ENCODE results near the gene ATP6V0C.

Gene ATP6V0C

DNA sequence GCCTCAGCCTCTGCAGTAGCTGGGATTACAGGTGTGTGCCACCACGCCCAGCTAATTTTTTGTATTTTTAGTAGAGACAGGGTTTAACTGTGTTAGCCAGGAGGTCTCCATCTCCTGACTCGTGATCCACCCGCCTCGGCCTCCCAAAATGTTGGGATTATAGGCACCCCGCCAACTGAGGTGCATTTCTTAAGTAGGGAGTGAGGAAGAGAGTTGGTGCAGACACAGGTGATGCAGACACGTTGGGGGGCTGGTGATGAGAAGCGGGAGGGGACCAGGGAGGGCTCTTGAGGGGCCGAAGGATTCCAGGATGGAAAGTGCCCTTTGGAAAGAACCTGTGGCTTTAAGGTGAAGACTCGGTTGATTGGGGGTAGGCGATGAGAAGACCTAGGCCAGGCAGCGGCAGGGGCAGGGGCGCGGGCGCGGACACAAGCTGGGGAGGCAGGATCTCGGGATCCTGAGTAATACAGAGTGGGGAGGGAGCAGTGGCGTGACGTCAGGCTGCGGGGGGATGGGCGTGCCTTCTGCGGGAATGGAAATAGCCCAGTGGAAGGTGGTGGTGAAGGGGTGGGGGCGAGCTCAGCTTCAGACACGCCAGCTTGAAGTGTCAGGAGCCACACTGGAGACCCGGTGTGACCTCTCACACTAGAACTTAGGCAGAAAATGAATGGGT, 2.5 kb upstream of the ATP6V0C start:
- DNase-seq (ENCODE audit: low spot score): no peak

DNA sequence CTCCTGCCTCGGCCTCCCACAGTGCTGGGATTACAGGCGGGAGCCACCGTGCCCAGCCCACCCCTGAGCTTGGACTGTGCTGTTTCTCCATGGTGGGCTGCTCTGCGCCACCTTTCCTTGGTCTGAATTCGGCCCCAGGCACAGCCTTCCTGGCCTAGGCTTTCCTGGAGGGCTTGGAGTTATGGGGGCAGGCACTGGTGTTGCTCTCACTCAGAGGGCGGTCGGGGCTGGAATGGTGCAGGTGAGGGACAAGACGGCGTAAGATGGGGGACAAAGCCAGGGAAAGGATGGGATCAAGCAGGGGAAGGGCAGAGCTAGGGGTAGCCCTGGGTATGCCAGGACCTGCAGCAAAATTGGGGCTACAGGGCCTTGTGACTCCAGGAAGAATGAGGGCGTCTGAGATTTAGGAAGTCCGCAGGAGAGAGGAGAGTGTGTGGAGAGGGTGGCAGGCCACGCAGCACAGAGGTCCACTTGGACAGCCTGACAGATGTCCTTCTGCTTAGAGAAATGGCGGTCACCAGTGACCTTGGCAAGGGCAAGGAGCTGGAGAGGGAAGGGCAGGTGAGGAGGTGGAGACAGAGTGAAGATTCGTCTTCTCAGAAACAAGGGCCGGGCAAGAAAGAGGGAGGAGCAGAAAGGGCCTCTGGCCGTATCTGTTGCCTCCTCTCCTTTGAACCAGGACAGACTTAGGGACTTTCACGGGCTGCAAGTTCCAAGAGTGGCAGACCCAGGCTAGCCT, 1.6 kb upstream of the ATP6V0C start:
- no peak for DNase-seq (ENCODE audit: low spot score)

DNA sequence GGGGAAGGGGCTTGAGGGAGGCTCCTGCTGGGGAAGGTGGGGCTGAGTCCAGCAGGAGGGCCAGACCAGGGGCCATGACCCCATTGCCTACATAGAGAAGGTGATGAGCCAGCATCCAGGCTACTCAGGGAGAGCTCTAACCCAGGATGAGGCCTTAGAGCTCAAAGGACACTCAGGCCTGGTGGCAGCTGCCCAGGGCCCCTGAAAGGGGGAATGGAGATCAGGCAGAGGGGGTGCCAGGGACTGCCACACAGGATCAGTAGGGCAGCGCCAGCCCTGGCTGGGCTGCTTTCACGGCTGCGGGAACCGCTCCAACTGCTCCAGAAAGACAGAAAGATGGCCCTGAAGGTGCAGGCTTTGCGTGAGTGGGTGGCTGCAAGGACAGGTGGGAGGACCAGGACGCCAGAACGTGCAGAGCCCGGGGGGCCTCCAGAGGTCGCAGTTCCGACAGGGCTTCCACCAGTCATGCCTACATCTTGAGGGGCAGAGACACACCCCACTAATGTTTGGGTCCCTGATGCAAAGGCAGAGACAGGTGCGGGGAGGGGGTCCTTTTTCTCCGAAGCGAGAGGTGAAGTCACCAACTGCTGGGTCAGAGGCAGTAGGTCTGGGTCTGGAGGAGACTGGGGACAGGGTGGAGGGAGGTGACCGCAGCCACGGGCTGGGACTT, 882 bp upstream of the ATP6V0C start:
- no peak for DNase-seq (ENCODE audit: low spot score)

DNA sequence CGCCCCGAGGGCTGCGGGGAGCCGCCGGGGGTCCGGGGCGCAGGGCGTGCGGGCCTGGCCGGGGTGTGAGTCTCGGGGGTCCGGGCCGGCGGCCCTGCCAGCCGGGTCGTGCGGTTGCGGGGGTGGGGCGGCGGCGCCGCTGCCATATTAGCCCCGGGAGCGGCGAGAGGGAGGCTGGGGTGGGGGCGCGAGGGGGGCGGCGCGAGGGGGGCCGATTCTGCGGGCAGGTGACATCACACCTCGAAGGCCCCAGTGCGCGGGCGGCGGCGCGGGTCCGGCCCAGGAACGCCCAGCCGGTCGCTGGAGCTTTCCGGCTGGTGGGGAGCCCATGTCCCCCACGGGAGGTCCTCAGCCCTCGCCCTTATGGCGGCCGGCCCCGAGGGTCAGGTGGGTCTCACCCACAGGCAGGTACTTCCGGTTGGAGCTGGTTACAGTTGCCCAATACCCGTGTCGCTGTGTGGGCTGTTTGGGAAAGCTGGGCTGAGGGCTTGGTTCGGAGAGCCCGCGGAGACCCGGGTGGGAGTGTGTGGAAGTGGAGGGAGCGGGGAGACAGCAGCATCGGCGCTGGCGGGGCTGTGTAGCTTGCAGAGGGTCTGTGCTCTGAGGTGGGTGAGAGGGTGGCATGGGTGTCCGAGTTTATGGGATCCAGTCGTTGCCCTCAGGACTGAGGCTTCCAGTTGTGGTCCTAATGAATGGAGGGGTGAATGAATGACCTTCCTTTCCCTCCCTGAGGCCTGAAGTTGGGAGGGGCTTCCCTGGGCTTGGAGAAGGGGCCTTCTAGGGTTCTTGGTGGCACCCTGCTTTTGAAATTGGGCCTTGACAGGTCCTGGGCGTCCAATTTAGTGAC, 804 bp downstream of the ATP6V0C start:
- no peak for DNase-seq (ENCODE audit: low spot score)

DNA sequence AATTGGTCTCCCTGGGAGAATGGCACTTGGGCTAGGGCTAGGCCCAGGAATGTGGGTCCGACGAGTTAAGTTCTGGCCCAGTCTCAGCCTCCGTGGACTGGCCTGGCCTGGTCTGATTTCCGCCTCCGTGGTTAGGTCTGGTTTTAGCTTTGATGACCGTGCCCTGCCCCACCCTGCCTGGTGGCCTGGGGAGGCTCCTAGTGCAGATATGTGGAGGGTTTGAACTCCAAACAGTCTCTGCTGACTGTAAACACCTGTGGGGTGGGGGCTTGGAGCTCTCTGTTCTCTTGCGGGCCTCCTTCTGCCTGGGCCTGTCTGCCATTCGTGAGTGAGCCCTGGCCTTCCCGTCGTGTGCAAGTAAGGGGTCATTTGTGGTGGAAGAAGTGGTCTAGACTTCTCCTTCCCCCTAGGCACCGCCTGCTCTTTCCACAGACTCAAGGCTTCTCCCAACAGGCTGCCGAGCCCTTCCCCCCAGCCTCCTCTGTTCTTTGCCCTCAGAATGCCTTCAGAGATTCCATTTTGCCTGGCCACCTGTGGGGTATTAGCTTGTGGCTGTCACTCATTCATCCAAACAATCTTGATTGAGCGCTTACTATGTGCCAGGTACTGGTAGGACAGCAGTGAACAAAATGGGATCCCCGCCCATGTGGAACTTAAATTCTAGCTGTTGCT, 1.6 kb downstream of the ATP6V0C start:
- no peak for DNase-seq (ENCODE audit: low spot score)

DNA sequence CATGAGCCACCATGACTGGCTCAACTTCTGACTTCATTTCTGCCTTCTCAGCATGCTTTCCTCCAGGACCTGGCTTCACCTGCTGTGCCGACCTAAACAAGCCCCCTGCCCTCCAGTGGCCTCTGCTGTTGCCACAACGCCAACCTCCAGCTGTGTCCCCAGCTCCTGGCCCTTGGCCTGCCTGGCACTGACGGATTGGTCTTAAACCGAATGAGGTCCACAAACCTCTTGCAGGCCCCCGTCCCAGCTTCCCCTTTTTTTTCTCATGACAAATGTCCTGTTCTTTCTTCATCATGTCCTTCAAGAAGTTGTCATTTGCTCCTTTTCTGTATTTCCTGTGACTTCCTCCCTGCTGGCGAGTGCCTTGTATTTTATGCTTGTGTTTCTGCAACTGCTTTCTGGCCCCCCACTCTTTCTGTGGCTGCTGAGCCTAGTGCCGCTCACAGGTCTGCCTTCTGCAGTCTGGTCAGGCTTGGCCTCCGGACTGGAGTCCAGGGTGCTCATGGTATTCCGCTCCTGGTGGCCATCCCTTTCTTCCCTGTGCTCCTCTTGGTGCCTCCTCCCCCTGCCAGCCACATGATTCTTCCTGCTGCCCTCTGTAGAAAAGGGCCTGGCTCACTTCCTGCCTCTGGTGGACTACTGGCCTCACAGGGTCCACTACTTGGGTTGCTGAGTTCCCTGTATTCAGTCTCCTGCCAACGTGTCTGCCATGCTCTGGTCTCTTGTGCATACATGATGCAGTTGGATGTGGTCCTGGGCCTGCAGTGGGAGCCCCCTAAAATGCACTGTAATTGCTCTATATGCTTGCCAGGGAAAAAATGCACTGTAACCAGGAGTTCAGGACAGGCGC, 2.9 kb downstream of the ATP6V0C start:
- no peak for DNase-seq (ENCODE audit: low spot score)

DNA sequence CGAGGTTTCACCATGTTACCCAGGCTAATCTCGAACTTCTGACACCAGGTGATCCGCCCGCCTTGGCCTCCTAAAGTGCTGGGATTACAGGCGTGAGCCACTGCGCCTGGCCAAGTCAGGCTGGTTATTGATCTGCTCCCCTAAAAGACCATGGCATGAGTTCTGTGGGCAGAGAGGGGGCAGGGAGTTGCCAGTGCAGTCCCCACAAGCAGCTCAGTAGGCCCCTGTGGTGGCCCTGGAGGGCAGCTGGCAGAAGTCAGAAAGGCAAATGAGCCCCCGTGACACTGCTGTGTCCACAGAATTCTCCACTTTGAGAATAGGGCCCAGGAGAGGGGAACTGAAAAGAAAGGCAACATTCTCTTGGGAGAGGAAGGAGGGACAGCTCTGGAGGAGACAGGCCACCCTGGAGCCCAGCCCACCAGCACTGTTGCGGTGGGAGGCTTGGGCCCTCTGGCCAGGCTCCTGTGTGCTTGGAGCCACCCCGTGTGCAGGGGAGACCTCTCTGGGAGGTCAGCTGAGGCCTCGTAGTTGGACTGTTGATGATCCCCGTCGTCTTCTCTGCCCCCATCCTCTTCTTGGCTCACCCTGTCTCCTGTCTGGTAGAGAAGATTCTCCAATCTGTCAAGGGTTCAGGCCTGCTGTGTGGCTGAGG, 4.3 kb downstream of the ATP6V0C start:
- DNase-seq (ENCODE audit: low spot score): no peak

DNA sequence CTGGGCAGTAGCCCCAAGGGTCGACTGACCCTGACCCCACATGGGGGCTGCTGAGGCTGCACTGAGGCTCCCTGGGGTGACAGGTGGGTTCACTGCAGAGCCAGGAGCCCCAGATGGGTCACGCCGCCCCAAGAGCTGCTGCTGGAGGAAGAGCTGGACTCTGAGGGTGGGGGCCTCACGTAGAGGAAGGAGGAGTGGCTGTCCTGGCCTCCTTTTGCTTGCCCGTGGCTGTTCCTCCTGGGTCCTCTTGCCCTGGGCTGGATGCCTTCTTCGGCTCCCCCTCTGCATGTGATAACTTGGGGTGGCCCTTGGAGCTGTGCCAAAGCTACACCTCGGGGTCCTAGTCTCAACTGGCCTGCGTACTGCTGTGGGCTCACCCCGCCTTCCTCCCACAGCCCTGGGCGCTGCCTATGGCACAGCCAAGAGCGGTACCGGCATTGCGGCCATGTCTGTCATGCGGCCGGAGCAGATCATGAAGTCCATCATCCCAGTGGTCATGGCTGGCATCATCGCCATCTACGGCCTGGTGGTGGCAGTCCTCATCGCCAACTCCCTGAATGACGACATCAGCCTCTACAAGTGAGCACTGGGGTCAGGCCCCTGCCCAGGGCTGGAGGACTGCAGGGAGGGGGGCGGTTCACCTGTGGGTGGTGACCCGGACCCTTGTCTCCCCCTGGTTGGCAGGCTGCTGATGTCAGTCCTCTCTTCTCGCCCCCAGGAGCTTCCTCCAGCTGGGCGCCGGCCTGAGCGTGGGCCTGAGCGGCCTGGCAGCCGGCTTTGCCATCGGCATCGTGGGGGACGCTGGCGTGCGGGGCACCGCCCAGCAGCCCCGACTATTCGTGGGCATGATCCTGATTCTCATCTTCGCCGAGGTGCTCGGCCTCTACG, 5.3 kb downstream of the ATP6V0C start:
- DNase-seq (ENCODE audit: low spot score): peak; percentile 15

DNA sequence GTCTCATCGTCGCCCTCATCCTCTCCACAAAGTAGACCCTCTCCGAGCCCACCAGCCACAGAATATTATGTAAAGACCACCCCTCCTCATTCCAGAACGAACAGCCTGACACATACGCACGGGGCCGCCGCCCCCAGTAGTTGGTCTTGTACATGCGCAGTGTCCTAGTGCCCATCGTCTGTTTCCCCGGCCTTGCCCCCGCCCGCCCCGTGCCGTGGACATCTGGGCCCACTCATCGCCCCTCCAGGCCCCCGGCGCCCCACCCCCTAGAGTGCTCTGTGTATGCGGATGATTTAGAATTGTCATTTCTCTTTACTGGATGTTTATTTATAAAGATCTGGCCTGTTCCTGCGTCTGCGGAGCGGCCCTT, 5.9 kb downstream of the ATP6V0C start:
- DNase-seq (ENCODE audit: low spot score): no peak

DNA sequence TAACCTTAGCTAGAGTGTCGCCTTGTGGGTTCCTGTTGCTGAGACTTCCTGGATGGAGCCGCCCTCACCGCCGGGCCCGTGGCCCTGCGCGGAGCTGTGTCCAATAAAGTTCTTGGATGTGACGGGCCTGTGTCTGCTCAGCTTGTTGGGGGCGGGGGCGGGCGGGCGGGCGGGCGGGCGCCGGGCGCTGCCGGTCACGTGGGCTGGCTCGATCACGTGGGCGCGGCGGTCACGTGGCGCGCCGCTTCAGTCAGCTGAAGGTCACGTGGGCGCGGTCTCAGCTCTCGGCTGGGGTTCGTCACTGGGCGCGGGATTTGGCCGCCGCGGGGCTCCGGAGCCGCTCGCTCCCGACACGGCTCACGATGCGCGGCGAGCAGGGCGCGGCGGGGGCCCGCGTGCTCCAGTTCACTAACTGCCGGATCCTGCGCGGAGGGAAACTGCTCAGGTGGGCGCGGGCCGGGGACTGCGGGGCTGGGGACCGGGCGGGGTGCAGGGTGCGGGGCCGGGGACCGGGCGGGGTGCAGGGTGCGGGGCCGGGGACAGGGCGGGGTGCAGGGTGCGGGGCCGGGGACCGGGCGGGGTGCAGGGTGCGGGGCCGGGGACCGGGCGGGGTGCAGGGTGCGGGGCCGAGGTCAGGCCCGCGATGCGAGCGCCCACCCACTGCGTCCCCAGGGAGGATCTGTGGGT, 6.5 kb downstream of the ATP6V0C start, which contains the start of gene AMDHD2:
Gene AMDHD2, plus strand, starts transcription at position 275 of the 687 bp plus-strand sequence. Its CDS starts 88 bp downstream, at position 363.
- peak; percentile 95 for DNase-seq (ENCODE audit: low spot score)

DNA sequence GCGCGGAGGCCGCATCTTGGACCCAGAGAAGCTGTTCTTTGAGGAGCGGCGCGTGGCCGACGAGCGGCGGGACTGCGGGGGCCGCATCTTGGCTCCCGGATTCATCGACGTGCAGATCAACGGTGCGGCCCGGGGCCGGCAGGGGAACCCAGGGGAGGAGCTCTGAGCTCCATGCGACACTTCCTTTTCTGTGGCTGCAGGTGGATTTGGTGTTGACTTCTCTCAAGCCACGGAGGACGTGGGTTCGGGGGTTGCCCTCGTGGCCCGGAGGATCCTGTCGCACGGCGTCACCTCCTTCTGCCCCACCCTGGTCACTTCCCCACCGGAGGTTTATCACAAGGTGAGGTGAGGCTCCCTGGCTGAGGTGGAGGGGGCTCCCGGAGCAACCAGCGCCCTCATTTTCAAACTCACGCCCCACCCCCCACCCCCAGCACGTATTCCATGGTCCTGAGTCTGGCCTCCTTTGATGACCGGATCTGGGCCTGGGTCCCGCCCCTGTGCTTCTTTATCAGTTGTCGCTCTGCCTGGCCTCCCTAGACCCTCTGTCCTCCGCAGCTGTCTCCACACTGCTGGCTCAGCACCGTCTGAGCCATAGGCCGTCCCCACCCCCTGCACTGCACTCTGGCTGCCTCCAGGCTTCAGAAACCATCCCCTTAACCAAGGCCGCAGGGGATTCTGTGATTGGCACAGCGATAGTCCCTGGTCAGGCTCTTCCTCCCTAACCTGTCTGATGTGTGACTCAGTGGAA, 7.2 kb downstream of the ATP6V0C start:
- peak; percentile 57 for DNase-seq (ENCODE audit: low spot score)

DNA sequence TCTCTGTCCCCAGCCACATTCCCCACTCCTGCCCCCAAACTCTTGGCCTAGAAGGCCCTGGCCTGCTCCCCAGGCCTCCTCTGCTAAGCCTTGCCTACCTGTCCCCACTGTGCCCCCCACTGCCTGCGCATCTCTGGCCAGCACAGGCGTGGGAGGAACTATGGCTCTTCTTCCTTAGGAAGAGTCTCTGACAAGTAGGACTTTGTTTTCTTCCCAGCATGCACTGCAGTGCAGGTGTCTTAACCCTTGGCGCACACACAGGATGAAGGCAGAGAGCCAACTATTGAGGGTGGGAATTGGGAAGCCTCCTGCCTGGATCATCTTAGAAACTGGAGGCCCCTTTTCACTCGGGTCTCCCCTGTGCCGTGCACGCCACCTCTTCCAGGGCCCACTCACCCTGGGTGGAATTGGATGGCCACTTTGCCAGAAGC, 10.1 kb downstream of the ATP6V0C start:
- peak; percentile 5 for DNase-seq (ENCODE audit: low spot score)

DNA sequence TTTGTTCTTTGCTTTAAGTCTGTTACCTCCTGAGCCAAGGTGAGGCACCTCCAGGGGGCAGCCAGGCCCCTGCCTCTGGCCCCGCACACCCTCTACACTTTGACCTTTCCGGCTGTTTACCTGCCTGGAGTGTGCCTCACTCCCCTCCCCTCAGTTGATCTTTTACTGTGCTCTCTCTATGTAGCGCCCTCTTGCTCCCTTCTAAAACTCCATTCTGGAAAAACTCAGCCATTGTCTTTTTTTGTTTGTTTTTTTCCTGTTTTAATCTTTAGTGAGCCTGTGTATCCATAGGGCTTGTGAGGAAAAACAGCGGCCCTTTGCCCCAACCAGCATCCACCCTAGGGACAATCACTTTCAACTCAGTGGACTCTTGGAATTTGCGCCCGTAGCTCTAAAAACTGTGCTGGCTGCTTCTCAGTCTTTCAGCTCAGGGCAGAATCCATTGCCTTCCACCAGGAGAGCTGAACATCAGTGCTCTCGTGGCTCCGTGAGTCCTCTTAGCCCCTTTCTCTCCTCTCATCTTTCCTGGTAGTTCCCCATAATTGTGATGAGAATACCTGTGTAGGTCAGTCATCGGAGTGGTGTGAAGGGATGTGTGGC, 10.7 kb downstream of the ATP6V0C start:
- peak; percentile 7 for DNase-seq (ENCODE audit: low spot score)

DNA sequence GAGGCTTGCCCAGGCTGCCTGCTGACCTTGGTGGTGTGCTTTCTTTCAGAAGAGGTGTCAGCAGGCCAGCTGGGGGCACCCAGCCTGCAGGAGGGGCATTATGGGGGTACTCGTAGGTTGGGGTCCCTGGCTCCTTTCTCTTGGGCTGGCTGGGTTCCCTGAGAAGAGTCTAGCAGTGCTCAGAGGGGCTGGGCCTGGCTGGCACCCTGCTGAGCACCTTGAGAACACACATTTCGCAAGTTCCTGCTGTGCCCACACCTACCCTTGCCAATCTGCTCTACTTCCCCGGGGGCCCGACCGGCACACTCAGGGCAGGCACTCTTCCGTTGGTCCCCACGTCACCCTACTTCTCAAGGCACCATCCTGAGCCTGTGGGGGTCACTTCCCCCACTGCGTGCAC, 12.4 kb downstream of the ATP6V0C start:
- peak; percentile 7 for DNase-seq (ENCODE audit: low spot score)

DNA sequence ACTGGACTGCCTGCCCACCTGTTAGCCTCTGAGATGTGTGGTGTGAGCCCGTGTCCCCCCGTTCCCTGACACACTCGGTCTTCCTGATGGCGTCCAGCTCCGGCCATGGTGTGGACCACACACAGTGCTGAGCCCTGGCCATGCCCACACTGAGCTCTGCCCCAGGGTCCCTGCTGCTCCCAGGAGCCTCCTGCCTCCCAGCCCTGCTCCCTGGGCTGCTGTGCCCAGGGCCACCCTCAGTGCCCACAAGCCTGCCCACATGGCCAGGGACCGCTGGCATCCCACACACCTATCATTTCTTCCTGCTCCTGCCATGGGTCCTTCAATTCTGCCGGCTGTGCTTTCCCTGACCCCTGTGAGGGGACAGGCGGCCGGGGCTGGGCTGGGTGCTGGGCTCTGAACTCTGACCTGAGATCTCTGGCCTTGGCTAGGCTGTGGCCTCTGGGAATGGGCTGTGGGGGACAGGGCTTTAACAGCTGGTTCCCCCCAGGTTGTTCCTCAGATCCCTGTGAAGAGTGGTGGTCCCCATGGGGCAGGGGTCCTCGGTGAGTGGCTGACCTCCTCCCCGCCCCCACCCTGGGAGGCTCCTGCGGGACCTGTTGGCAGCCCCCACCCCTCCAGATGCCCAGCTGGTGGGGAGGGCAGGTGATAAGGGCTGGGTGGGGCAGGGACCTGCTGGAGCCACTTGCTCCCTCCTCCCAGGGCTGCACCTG, 13.5 kb downstream of the ATP6V0C start:
- peak; percentile 8 for DNase-seq (ENCODE audit: low spot score)

DNA sequence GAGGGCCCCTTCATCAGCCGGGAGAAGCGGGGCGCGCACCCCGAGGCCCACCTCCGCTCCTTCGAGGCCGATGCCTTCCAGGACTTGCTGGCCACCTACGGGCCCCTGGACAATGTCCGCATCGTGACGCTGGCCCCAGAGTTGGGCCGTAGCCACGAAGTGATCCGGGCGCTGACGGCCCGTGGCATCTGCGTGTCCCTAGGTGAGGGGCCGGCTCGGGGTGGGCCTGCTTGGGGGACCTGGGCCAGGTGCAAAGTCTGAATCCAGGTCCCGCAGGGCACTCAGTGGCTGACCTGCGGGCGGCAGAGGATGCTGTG, 14.0 kb downstream of the ATP6V0C start:
- peak; percentile 5 for DNase-seq (ENCODE audit: low spot score)
